SK-N-SH (cell line): Measurements from ENCODE around the gene CIITA. TPM values are rescaled to one million over a fixed set of nuclear protein-coding genes. Genes with fewer than 3 reads are reported as not detected.
"Not testable (repeated sequence)": the region's sequence is repeated elsewhere in the genome, so short reads cannot be mapped to it uniquely, and the experiment has no call there.

Experiments
- CTCF ChIA-PET: fragments of 300-600, 350-600 bp; formaldehyde crosslinking; extraction: SDS; loops from one replicate; lab custom pipeline; 2021; lab: Yijun Ruan, JAX
- POLR2A ChIA-PET: fragments of 350-600 bp; sonication (Branson Sonifier 250); formaldehyde crosslinking; extraction: SDS; loops from one replicate; lab custom pipeline; 2020; ENCODE audit warnings: antibody characterized with exemption, inconsistent platforms; lab: Yijun Ruan, JAX
- DNase-seq: peaks from one replicate; pipeline ENCODE4 v3.0.0; 2012
- H2AFZ ChIP-seq: fragments of 200-600 bp; sonication (generic); 2 replicates; pipeline ENCODE4 v1.8.1; 2016; ENCODE audit warnings: antibody characterized with exemption, mild to moderate bottlenecking, low read depth
- H3F3A ChIP-seq: fragments of 200-600 bp; sonication (generic); replicated peaks from 2 replicates; pipeline ENCODE3; 2016; ENCODE audit warnings: antibody characterized with exemption, mild to moderate bottlenecking; ENCODE audit not compliant: insufficient read depth
- H3K27ac ChIP-seq, 2 experiments: fragments of 200-500 bp in 1 of 2; fragments of 200-600 bp in 1 of 2; sonication (Bioruptor generic) in 1 of 2; sonication (generic), shearing (Covaris generic) in 1 of 2; 2 replicates each; pipeline versions ENCODE4 v1.5.1 to v1.6.1; 2014 to 2016; ENCODE audit warnings: low read depth in 2 of 2, inconsistent platforms in 1 of 2, low read length in 1 of 2, mild to moderate bottlenecking in 1 of 2, mixed read lengths in 1 of 2
- H3K27me3 ChIP-seq: fragments of 200-600 bp; sonication (generic), shearing (Covaris generic); 2 replicates; pipeline ENCODE4 v1.6.1; 2016; ENCODE audit warnings: mixed run types; ENCODE audit not compliant: insufficient read depth
- H3K36me3 ChIP-seq, 2 experiments: fragments of 200-500 bp in 1 of 2; fragments of 200-600 bp in 1 of 2; sonication (Bioruptor generic) in 1 of 2; sonication (generic) in 1 of 2; replicated peaks in 1 of 2; 2 replicates each; pipeline versions ENCODE3 to v1.5.1; 2014 to 2016; ENCODE audit warnings: low read length in 1 of 2, mild to moderate bottlenecking in 1 of 2; ENCODE audit not compliant: insufficient read depth in 2 of 2, control insufficient read depth in 1 of 2
- H3K4me1 ChIP-seq, 2 experiments: fragments of 200-500 bp in 1 of 2; fragments of 200-600 bp in 1 of 2; sonication (Bioruptor generic) in 1 of 2; sonication (generic), shearing (Covaris generic) in 1 of 2; 2 replicates each; pipeline versions ENCODE4 v1.5.1 to v1.6.1; 2014 to 2016; ENCODE audit warnings: low read depth in 1 of 2, low read length in 1 of 2, mixed run types in 1 of 2; ENCODE audit not compliant: insufficient read depth in 2 of 2, control insufficient read depth in 1 of 2
- H3K4me2 ChIP-seq: fragments of 200-600 bp; sonication (generic), shearing (Covaris generic); 2 replicates; pipeline ENCODE4 v1.6.1; 2017; ENCODE audit warnings: mixed run types
- H3K4me3 ChIP-seq, 2 experiments: fragments of 200-500 bp in 1 of 2; fragments of 200-600 bp in 1 of 2; sonication (Bioruptor generic) in 1 of 2; sonication (generic), shearing (Covaris generic) in 1 of 2; 2 replicates each; pipeline versions ENCODE4 v1.5.1 to v1.8.1; 2014 to 2016; ENCODE audit warnings: low read depth in 2 of 2, inconsistent platforms in 1 of 2, low read length in 1 of 2, mild to moderate bottlenecking in 1 of 2, mixed read lengths in 1 of 2, moderate library complexity in 1 of 2
- H3K79me2 ChIP-seq: fragments of 200-600 bp; sonication (generic); 2 replicates; pipeline ENCODE4 v1.8.1; 2017; ENCODE audit warnings: mild to moderate bottlenecking; ENCODE audit not compliant: insufficient read depth
- H3K9ac ChIP-seq: fragments of 200-600 bp; sonication (generic); 2 replicates; pipeline ENCODE4 v1.6.1; 2017; ENCODE audit warnings: mixed run types
- H3K9me2 ChIP-seq: fragments of 200-600 bp; sonication (generic); 2 replicates; pipeline ENCODE4 v1.6.1; 2017; ENCODE audit warnings: mixed run types
- H3K9me3 ChIP-seq: fragments of 200-600 bp; sonication (generic); 2 replicates; pipeline ENCODE4 v1.6.1; 2017; ENCODE audit warnings: mixed run types, mild to moderate bottlenecking, moderate library complexity
- H4K20me1 ChIP-seq: fragments of 200-600 bp; sonication (generic); 2 replicates; pipeline ENCODE4 v1.6.1; 2017; ENCODE audit warnings: mild to moderate bottlenecking, mixed run types; ENCODE audit not compliant: insufficient read depth
- CHD2 ChIP-seq: fragments of 150-350 bp; IDR thresholded peaks from 2 replicates; pipeline ENCODE4 v1.6.1; 2018; ENCODE audit warnings: low read length; ENCODE audit not compliant: partially characterized antibody
- EZH2phosphoT487 ChIP-seq: fragments of 200-600 bp; sonication (generic); IDR thresholded peaks from 2 replicates; pipeline ENCODE4 v1.6.1; 2017; ENCODE audit warnings: low read depth, mixed run types, mild to moderate bottlenecking, antibody characterized with exemption, moderate library complexity, borderline replicate concordance
- FOXJ3 ChIP-seq: sonication (generic); formaldehyde crosslinking; IDR thresholded peaks from 2 replicates; pipeline ENCODE4 v1.5.1; 2020; ENCODE audit warnings: mild to moderate bottlenecking, missing genetic modification reagents
- GABPA ChIP-seq: IDR thresholded peaks from 2 replicates; pipeline ENCODE4 v1.4.0; 2012; ENCODE audit warnings: low read depth, mild to moderate bottlenecking
- MXI1 ChIP-seq: IDR thresholded peaks from 2 replicates; pipeline ENCODE4 v1.6.1; 2012; ENCODE audit warnings: mild to moderate bottlenecking, low read depth, low read length, improper control_type of control experiment
- PBX3 ChIP-seq: IDR thresholded peaks from 2 replicates; pipeline ENCODE4; 2012
- POLR2AphosphoS5 ChIP-seq: IDR thresholded peaks from 2 replicates; pipeline ENCODE4 v1.6.1; 2012; ENCODE audit warnings: low read depth, low read length
- RAD21 ChIP-seq: IDR thresholded peaks from 2 replicates; pipeline ENCODE4 v1.6.1; 2012; ENCODE audit warnings: mild to moderate bottlenecking, low read length
- TEAD4 ChIP-seq: IDR thresholded peaks from 2 replicates; pipeline ENCODE4 v1.4.0; 2012; ENCODE audit warnings: mild to moderate bottlenecking, borderline replicate concordance; ENCODE audit not compliant: insufficient read depth
- USF2 ChIP-seq: fragments of 150-350 bp; IDR thresholded peaks from 2 replicates; pipeline ENCODE4 v1.6.1; 2017; ENCODE audit warnings: antibody characterized with exemption, low read length, low read depth, borderline replicate concordance
- YY1 ChIP-seq: IDR thresholded peaks from 2 replicates; pipeline ENCODE4 v1.4.0; 2012; ENCODE audit warnings: low read depth, mild to moderate bottlenecking
- ZBTB33 ChIP-seq: IDR thresholded peaks from 2 replicates; pipeline ENCODE4 v1.4.0; 2012; ENCODE audit warnings: low read depth, borderline replicate concordance
- WGBS: methylation state at CpG from one replicate; pipeline ENCODE4 v1.1.6; 2017; ENCODE audit warnings: low lambda C conversion rate; 5-methylcytosine and 5-hydroxymethylcytosine counted together
- polyA plus RNA-seq, 3 experiments: library from polyadenylated mRNA; depleted of rRNA; stranded (reverse); fragments of >200 nt; gene quantifications; 2 replicates each; pipeline ENCODE4 v1.2.3, GENCODE V29; 2012

The CIITA gene
- polyA plus RNA-seq, 1 of the 3 experiments (the other 2 are of a cell fraction), result 0.23 TPM

- no peak; the same call in 1 of the 2 replicates for TF ChIP-seq FOXJ3 (CRISPR knock-in tag)
- 0 out of 2 replicates have a peak, but pooled peaks have one; percentile 32 for TF ChIP-seq POLR2AphosphoS5
Measured at GRCh38 chr16:10828851-10829366, 48.1 kb upstream of the CIITA start (continued).

GRCh38 chr16:10829390-10830098 lies 47.5 kb upstream of the CIITA start:
- WGBS, result 78% methylated on average over 18 of the region's 18 CpGs
- Histone ChIP-seq H3K4me1 (peaks cover 4 to 20% of the 10 kb centered on the region in 2 experiments; a peak in 3 of 4 replicates), H3K4me2 (peak overlapping the region; percentile 56), H2AFZ (peak overlapping the region; percentile 60), H3K27ac (peak overlapping the region in 1 of 2 experiments; percentile 90; a peak in 2 of 4 replicates)
- H3F3A ChIP-seq, H3K9ac ChIP-seq, H3K9me3 ChIP-seq, H3K27me3 ChIP-seq, H3K4me3 ChIP-seq, POLR2A ChIA-PET, H3K36me3 ChIP-seq, H3K9me2 ChIP-seq, H4K20me1 ChIP-seq, DNase-seq, H3K79me2 ChIP-seq: not testable (repeated sequence)
- CTCF ChIA-PET, result interaction anchor here (1.0 kb wide), 1 partner anchor 89 kb away, joined by 3 read pairs; no protein-coding TSS in a partner anchor

GRCh38 chr16:10830240-10830639 lies 46.8 kb upstream of the CIITA start:
- H3K9me2 ChIP-seq, H3K79me2 ChIP-seq, H2AFZ ChIP-seq, POLR2A ChIA-PET, H3K4me2 ChIP-seq, H4K20me1 ChIP-seq, H3F3A ChIP-seq, CTCF ChIA-PET, H3K9me3 ChIP-seq, H3K27me3 ChIP-seq, H3K36me3 ChIP-seq, H3K27ac ChIP-seq, H3K9ac ChIP-seq, DNase-seq, H3K4me3 ChIP-seq: not testable (repeated sequence)
- H3K4me1 ChIP-seq, result peaks cover 4 to 20% of the 10 kb centered on the region in 2 experiments; a peak in 3 of 4 replicates

GRCh38 chr16:10831894-10832886 lies 44.8 kb upstream of the CIITA start:
- ChIA-PET POLR2A (no interaction called here), CTCF (interaction anchor here (1.0 to 1.2 kb wide), 2 partner anchors 17 to 310 kb away, joined by 3 read pairs; no protein-coding TSS in a partner anchor)
- no peaks in the 10 kb centered on the region for H3K27me3 ChIP-seq
- no peak overlapping the region for H3K9ac ChIP-seq
- 76% methylated on average over 10 of the region's 10 CpGs for WGBS
- no peak overlapping the region for H3K27ac ChIP-seq
- H4K20me1 ChIP-seq, result no peaks in the 10 kb centered on the region
- H3K4me3 ChIP-seq, result no peak overlapping the region
- no peaks in the 10 kb centered on the region for H3K9me3 ChIP-seq
- no peak for DNase-seq
- peaks cover 4 to 20% of the 10 kb centered on the region in 2 experiments; a peak in 3 of 4 replicates for H3K4me1 ChIP-seq
- no peak overlapping the region for H2AFZ ChIP-seq
- no peaks in the 10 kb centered on the region for H3K36me3 ChIP-seq
- H3K9me2 ChIP-seq, result no peaks in the 10 kb centered on the region
- no peak overlapping the region for H3K4me2 ChIP-seq
- H3F3A ChIP-seq, result no peaks in the 10 kb centered on the region
- no peaks in the 10 kb centered on the region for H3K79me2 ChIP-seq
- TF ChIP-seq PBX3 (no peak), ZBTB33 (no peak), USF2 (no peak), GABPA (no peak), TEAD4 (no peak), RAD21 (no peak), MXI1 (no peak), YY1 (no peak), CHD2 (no peak), EZH2phosphoT487 (no peak)
